ENCODE data around the gene OSGIN1. TPM values are rescaled to one million over a fixed set of nuclear protein-coding genes. Genes with fewer than 3 reads are reported as not detected.

Gene OSGIN1
- total RNA-seq, 1 donor from 2014 or later: 3.7 TPM

- DNase-seq (ENCODE audit: low read depth): no peak
- no peak overlapping the region for H3K4me3 ChIP-seq (ENCODE audit: low read depth, low read length)
- no peak for TF ChIP-seq CTCF (conservative IDR thresholded peaks at IDR 0.05; ENCODE audit: low read depth, low read length)
Measured at GRCh38 chr16:83969771-83970429, 16.9 kb downstream of the OSGIN1 start.

- no peak overlapping the region for H3K4me3 ChIP-seq (ENCODE audit: low read depth, low read length)
- TF ChIP-seq CTCF (conservative IDR thresholded peaks at IDR 0.05; ENCODE audit: low read depth, low read length): no peak
Measured at GRCh38 chr16:83970430-83970815, 17.4 kb downstream of the OSGIN1 start.

GRCh38 chr16:83971165-83972130 lies 18.4 kb downstream of the OSGIN1 start:
- H3K4me3 ChIP-seq (ENCODE audit: low read depth, low read length): no peak overlapping the region
- no peak for DNase-seq (ENCODE audit: low read depth)
- no peak for TF ChIP-seq CTCF (conservative IDR thresholded peaks at IDR 0.05; ENCODE audit: low read depth, low read length)

More at GRCh38 chr16:83970430-83970815, 17.4 kb downstream of the OSGIN1 start:
- DNase-seq (ENCODE audit: low read depth): no peak

- TF ChIP-seq CTCF (conservative IDR thresholded peaks at IDR 0.05; ENCODE audit: low read depth, low read length): no peak
- no peak for DNase-seq (ENCODE audit: low read depth)
- H3K4me3 ChIP-seq (ENCODE audit: low read depth, low read length): no peak overlapping the region
Measured at GRCh38 chr16:83972256-83973008, 19.4 kb downstream of the OSGIN1 start.

GRCh38 chr16:83973077-83973476 lies 20.0 kb downstream of the OSGIN1 start:
- no peak for TF ChIP-seq CTCF (conservative IDR thresholded peaks at IDR 0.05; ENCODE audit: low read depth, low read length)
- no peak overlapping the region for H3K4me3 ChIP-seq (ENCODE audit: low read depth, low read length)
- no peak for DNase-seq (ENCODE audit: low read depth)

GRCh38 chr16:83973581-83974385 lies 20.7 kb downstream of the OSGIN1 start:
- no peak for TF ChIP-seq CTCF (conservative IDR thresholded peaks at IDR 0.05; ENCODE audit: low read depth, low read length)
- no peak for DNase-seq (ENCODE audit: low read depth)
- no peak overlapping the region for H3K4me3 ChIP-seq (ENCODE audit: low read depth, low read length)
